ENCODE results near the gene NNT. TPM values are rescaled to one million over a fixed set of nuclear protein-coding genes. Genes with fewer than 3 reads are reported as not detected.

The NNT gene
- total RNA-seq, 1 donor from 2014 or later = 32.9 TPM

GRCh38 chr5:43646992-43647391 is 44.0 kb downstream of the NNT start:
- Histone ChIP-seq H3K27me3 (ENCODE audit: control insufficient read depth, insufficient read depth, low read length) (no peaks in the 10 kb centered on the region), H3K4me3 (ENCODE audit: low read depth, low read length) (no peak overlapping the region), H3K36me3 (ENCODE audit: control insufficient read depth, insufficient read depth, low read length) (peaks cover 3% of the 10 kb centered on the region)
- no peak for TF ChIP-seq CTCF (IDR thresholded peaks at IDR 0.05; ENCODE audit: insufficient read depth, low read length, severe bottlenecking)
- no peak for DNase-seq (ENCODE audit: low read depth)
- no peak for FAIRE-seq

- no peak overlapping the region for H3K4me3 ChIP-seq (ENCODE audit: low read depth, low read length)
- peaks cover 3% of the 10 kb centered on the region for H3K36me3 ChIP-seq (ENCODE audit: control insufficient read depth, insufficient read depth, low read length)
- TF ChIP-seq CTCF (IDR thresholded peaks at IDR 0.05; ENCODE audit: insufficient read depth, low read length, severe bottlenecking) = no peak
- FAIRE-seq = no peak
- DNase-seq (ENCODE audit: low read depth) = no peak
- H3K27me3 ChIP-seq (ENCODE audit: control insufficient read depth, insufficient read depth, low read length) = no peaks in the 10 kb centered on the region
Measured at GRCh38 chr5:43647789-43648188, 44.8 kb downstream of the NNT start.

GRCh38 chr5:43648499-43649124 is 45.6 kb downstream of the NNT start:
- Histone ChIP-seq H3K27me3 (ENCODE audit: control insufficient read depth, insufficient read depth, low read length) (no peaks in the 10 kb centered on the region), H3K36me3 (ENCODE audit: control insufficient read depth, insufficient read depth, low read length) (peaks cover 3% of the 10 kb centered on the region), H3K4me3 (ENCODE audit: low read depth, low read length) (no peak overlapping the region)
- DNase-seq (ENCODE audit: low read depth) (no peak), FAIRE-seq (no peak)
- TF ChIP-seq CTCF (IDR thresholded peaks at IDR 0.05; ENCODE audit: insufficient read depth, low read length, severe bottlenecking) = no peak

- H3K36me3 ChIP-seq (ENCODE audit: control insufficient read depth, insufficient read depth, low read length) = peaks cover 3% of the 10 kb centered on the region
- no peak for TF ChIP-seq CTCF (IDR thresholded peaks at IDR 0.05; ENCODE audit: insufficient read depth, low read length, severe bottlenecking)
- FAIRE-seq (no peak), DNase-seq (ENCODE audit: low read depth) (no peak)
- no peak overlapping the region for H3K4me3 ChIP-seq (ENCODE audit: low read depth, low read length)
- H3K27me3 ChIP-seq (ENCODE audit: control insufficient read depth, insufficient read depth, low read length) = no peaks in the 10 kb centered on the region
Measured at GRCh38 chr5:43649256-43649655, 46.3 kb downstream of the NNT start.

- Histone ChIP-seq H3K36me3 (ENCODE audit: control insufficient read depth, insufficient read depth, low read length) (peaks cover 3% of the 10 kb centered on the region), H3K27me3 (ENCODE audit: control insufficient read depth, insufficient read depth, low read length) (no peaks in the 10 kb centered on the region), H3K4me3 (ENCODE audit: low read depth, low read length) (no peak overlapping the region)
- no peak for FAIRE-seq
- DNase-seq (ENCODE audit: low read depth) = no peak
- TF ChIP-seq CTCF (IDR thresholded peaks at IDR 0.05; ENCODE audit: insufficient read depth, low read length, severe bottlenecking) = no peak
Measured at GRCh38 chr5:43652537-43653302, 49.7 kb downstream of the NNT start.

Data from bronchial epithelial cell (primary cell).